ENCODE results near the gene GDPD5.

GDPD5 gene

GRCh38 chr11:75548595-75549272, 23.0 kb upstream of the GDPD5 start:
- no peak for DNase-seq (ENCODE audit: low read depth)
- no peak for TF ChIP-seq CTCF (conservative IDR thresholded peaks at IDR 0.05; ENCODE audit: low read length)
- no peak overlapping the region for H3K4me3 ChIP-seq (ENCODE audit: low read length)

GRCh38 chr11:75547617-75548058, 21.9 kb upstream of the GDPD5 start:
- peak; percentile 91 for TF ChIP-seq CTCF (conservative IDR thresholded peaks at IDR 0.05; ENCODE audit: low read length)
- DNase-seq (ENCODE audit: low read depth), result peak; percentile 56
- H3K4me3 ChIP-seq (ENCODE audit: low read length), result no peak overlapping the region

GRCh38 chr11:75547177-75547576, 21.4 kb upstream of the GDPD5 start:
- no peak for DNase-seq (ENCODE audit: low read depth)
- no peak for TF ChIP-seq CTCF (conservative IDR thresholded peaks at IDR 0.05; ENCODE audit: low read length)
- no peak overlapping the region for H3K4me3 ChIP-seq (ENCODE audit: low read length)

- DNase-seq (ENCODE audit: low read depth), result no peak
- TF ChIP-seq CTCF (conservative IDR thresholded peaks at IDR 0.05; ENCODE audit: low read length), result no peak
- no peak overlapping the region for H3K4me3 ChIP-seq (ENCODE audit: low read length)
Observed at GRCh38 chr11:75543806-75544205, 18.1 kb upstream of the GDPD5 start.

- no peak overlapping the region for H3K4me3 ChIP-seq (ENCODE audit: low read length)
- no peak for TF ChIP-seq CTCF (conservative IDR thresholded peaks at IDR 0.05; ENCODE audit: low read length)
Observed at GRCh38 chr11:75542088-75542438, 16.3 kb upstream of the GDPD5 start.

GRCh38 chr11:75541193-75542087, 15.7 kb upstream of the GDPD5 start:
- TF ChIP-seq CTCF (conservative IDR thresholded peaks at IDR 0.05; ENCODE audit: low read length), result no peak
- no peak for DNase-seq (ENCODE audit: low read depth)
- no peak overlapping the region for H3K4me3 ChIP-seq (ENCODE audit: low read length)

More at GRCh38 chr11:75542088-75542438, 16.3 kb upstream of the GDPD5 start:
- no peak for DNase-seq (ENCODE audit: low read depth)

All from AG10803 (cell line).